Smooth muscle cell (in vitro differentiated cells): ENCODE data around the gene FAM117B. TPM values are rescaled to one million over a fixed set of nuclear protein-coding genes. Genes with fewer than 3 reads are reported as not detected.

ENCODE experiments used
- DNase-seq: peaks from one replicate; lab custom pipeline; 2025; ENCODE audit not compliant: unreplicated experiment; lab: John Stamatoyannopoulos, UW
- H2AFZ ChIP-seq: fragments of 200-600 bp; sonication (generic); 2 replicates; pipeline ENCODE4 v1.6.0; 2016; ENCODE audit warnings: antibody characterized with exemption, low read depth, mild to moderate bottlenecking
- H3F3A ChIP-seq: fragments of 200-600 bp; sonication (generic); 2 replicates; pipeline ENCODE4 v1.6.0; 2017; ENCODE audit warnings: antibody characterized with exemption, low read depth
- H3K27ac ChIP-seq: fragments of 200-600 bp; sonication (generic); 2 replicates; pipeline ENCODE4 v1.5.1; 2016; ENCODE audit warnings: low read depth, mild to moderate bottlenecking
- H3K27me3 ChIP-seq: fragments of 200-600 bp; sonication (generic); 2 replicates; pipeline ENCODE4 v1.6.1; 2016; ENCODE audit warnings: low read depth, mild to moderate bottlenecking
- H3K36me3 ChIP-seq: fragments of 200-600 bp; sonication (generic); 2 replicates; pipeline ENCODE4 v1.5.1; 2016; ENCODE audit warnings: low read depth
- H3K4me1 ChIP-seq: fragments of 200-600 bp; sonication (generic); 2 replicates; pipeline ENCODE4 v1.5.1; 2016; ENCODE audit warnings: low read depth
- H3K4me2 ChIP-seq: fragments of 200-600 bp; sonication (generic); 2 replicates; pipeline ENCODE4 v1.6.0; 2016; ENCODE audit warnings: mild to moderate bottlenecking
- H3K4me3 ChIP-seq: fragments of 200-600 bp; sonication (generic); 2 replicates; pipeline ENCODE4 v1.5.1; 2016; ENCODE audit warnings: mild to moderate bottlenecking
- H3K79me2 ChIP-seq: fragments of 200-600 bp; sonication (generic); 2 replicates; pipeline ENCODE4 v1.6.0; 2016; ENCODE audit warnings: low read depth, mild to moderate bottlenecking
- H3K9ac ChIP-seq: fragments of 200-600 bp; sonication (generic); 2 replicates; pipeline ENCODE4 v1.6.0; 2016; ENCODE audit warnings: low read depth
- H3K9me3 ChIP-seq: fragments of 200-600 bp; sonication (generic); replicated peaks from 2 replicates; pipeline ENCODE4 v1.5.1; 2016; ENCODE audit warnings: low read depth
- H4K20me1 ChIP-seq: fragments of 200-600 bp; sonication (generic); 2 replicates; pipeline ENCODE4 v1.6.0; 2016; ENCODE audit warnings: low read depth
- WGBS: methylation state at CpG from one replicate; pipeline ENCODE4 v1.1.7; 2016; ENCODE audit warnings: low lambda C conversion rate; 5-methylcytosine and 5-hydroxymethylcytosine counted together
- polyA plus RNA-seq: library from polyadenylated mRNA; unstranded; fragments of >200 nt; fragmentation: Nextera tagmentation; extraction: Ambion mirVana; gene quantifications from 2 replicates; pipeline ENCODE4 v1.2.1, GENCODE V29; 2016
- total RNA-seq: library from RNA; depleted of rRNA; stranded (reverse); fragments of >200 nt; gene quantifications from 2 replicates; pipeline ENCODE4 v1.2.3, GENCODE V29; 2014
- TF ChIP-seq, protein P1 (sequence below): fragments of 200-600 bp; sonication (generic); IDR thresholded peaks from 2 replicates; pipeline ENCODE4 v1.5.1; 2017; ENCODE audit warnings: borderline replicate concordance, mild to moderate bottlenecking, antibody characterized with exemption; ENCODE audit not compliant: insufficient read depth, poor library complexity, severe bottlenecking

The FAM117B gene
- 11.1 and 12.3 TPM in 2 replicates for total RNA-seq
- 5.4 and 8.0 TPM in 2 replicates for polyA plus RNA-seq

GRCh38 chr2:202634556-202635427 lies at the start of gene FAM117B:
FAM117B (plus strand) TSS chr2:202634969; CDS start chr2:202635188, 219 bp downstream.
- TF ChIP-seq, protein P1, sequence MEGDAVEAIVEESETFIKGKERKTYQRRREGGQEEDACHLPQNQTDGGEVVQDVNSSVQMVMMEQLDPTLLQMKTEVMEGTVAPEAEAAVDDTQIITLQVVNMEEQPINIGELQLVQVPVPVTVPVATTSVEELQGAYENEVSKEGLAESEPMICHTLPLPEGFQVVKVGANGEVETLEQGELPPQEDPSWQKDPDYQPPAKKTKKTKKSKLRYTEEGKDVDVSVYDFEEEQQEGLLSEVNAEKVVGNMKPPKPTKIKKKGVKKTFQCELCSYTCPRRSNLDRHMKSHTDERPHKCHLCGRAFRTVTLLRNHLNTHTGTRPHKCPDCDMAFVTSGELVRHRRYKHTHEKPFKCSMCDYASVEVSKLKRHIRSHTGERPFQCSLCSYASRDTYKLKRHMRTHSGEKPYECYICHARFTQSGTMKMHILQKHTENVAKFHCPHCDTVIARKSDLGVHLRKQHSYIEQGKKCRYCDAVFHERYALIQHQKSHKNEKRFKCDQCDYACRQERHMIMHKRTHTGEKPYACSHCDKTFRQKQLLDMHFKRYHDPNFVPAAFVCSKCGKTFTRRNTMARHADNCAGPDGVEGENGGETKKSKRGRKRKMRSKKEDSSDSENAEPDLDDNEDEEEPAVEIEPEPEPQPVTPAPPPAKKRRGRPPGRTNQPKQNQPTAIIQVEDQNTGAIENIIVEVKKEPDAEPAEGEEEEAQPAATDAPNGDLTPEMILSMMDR: no peak
- WGBS: under 1% methylated on average over 59 of the region's 80 CpGs
- peak within 1 kb of the TSS; percentile 6 for H3K27ac ChIP-seq

DNA sequence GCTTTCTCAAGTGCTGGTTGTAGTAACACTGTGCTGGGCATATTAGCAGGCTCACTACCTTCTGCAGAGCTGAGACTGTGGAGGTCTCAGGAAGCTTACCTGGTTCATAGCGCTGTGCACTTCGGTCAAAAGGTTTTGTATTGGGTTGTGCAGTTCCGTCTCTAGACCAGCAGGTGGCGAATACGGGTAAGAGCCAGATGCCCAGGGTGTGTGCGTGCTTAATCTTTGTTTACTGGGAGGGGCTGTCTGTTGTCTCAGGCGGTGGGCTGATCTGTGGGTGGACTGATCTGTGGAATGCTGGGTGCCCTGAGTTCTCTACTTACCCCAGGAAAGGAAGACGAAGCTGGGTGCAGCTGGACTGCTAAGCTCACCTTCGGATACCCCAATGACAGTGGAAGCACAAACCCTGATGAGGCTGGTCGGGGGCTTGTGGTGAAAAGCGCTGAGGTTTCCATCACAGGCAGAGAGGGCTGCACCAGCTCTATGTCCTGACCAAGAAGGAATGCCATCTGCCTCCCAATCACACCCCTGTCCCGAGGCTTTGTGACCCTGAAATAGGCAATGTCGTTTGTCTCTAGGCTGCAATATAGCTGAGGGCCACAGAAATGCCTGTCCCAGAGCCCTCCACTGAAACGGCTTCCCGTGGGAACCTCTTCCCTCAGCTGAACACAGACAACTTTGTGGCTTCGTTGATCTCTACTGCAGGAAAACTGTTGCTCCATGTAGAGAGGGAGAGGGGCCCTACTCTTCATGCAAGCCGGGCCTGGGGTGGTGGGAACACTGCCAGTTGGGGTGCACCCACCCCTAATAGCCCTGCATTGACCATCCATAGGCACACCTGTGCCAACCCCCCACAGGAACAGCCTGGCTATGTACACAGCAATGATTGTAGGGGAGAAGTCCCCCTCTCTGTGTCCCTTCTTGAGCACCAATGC lies 45.9 kb upstream of the FAM117B start:
- Histone ChIP-seq H3K4me3 (peak overlapping the region; percentile 24), H4K20me1 (no peaks in the 10 kb centered on the region), H3K9me3 (no peaks in the 10 kb centered on the region), H3K4me1 (no peaks in the 10 kb centered on the region), H3K27ac (no peak overlapping the region), H3K79me2 (no peaks in the 10 kb centered on the region), H3K4me2 (peak overlapping the region; percentile 75), H3K36me3 (no peaks in the 10 kb centered on the region), H3F3A (no peaks in the 10 kb centered on the region), H3K27me3 (no peaks in the 10 kb centered on the region), H3K9ac (no peak overlapping the region), H2AFZ (no peak overlapping the region)
- WGBS: 39% methylated on average over 17 of the region's 17 CpGs
- TF ChIP-seq, protein P1: peak; percentile 81
- peak; percentile 8 for DNase-seq

More at GRCh38 chr2:202634556-202635427, at the start of gene FAM117B:
- Histone ChIP-seq H3K4me3 (peak within 1 kb of the TSS; percentile 100), H4K20me1 (peaks cover 18% of the 10 kb centered on the region), H2AFZ (peak within 1 kb of the TSS; percentile 99), H3K9me3 (no peaks in the 10 kb centered on the region), H3K79me2 (peaks cover 34% of the 10 kb centered on the region), H3K9ac (peak within 1 kb of the TSS; percentile 66), H3F3A (no peaks in the 10 kb centered on the region), H3K4me2 (peak within 1 kb of the TSS; percentile 92), H3K36me3 (no peaks in the 10 kb centered on the region), H3K4me1 (peaks cover 3% of the 10 kb centered on the region), H3K27me3 (no peaks in the 10 kb centered on the region)
- peak; percentile 88 for DNase-seq

GRCh38 chr2:202589582-202589949 lies 45.2 kb upstream of the FAM117B start:
- Histone ChIP-seq H3K9ac (no peak overlapping the region), H3K27me3 (no peaks in the 10 kb centered on the region), H3K36me3 (no peaks in the 10 kb centered on the region), H3K27ac (no peak overlapping the region), H3F3A (no peaks in the 10 kb centered on the region), H3K9me3 (no peaks in the 10 kb centered on the region), H3K4me1 (no peaks in the 10 kb centered on the region), H3K4me2 (no peak overlapping the region), H3K4me3 (no peak overlapping the region), H4K20me1 (no peaks in the 10 kb centered on the region), H3K79me2 (no peaks in the 10 kb centered on the region), H2AFZ (no peak overlapping the region)
- WGBS: 91% methylated on average over 4 of the region's 4 CpGs
- TF ChIP-seq, protein P1: no peak
- no peak for DNase-seq
